Uterus (tissue), 4 donors: ENCODE results near the gene HRAS. TPM values are rescaled to one million over a fixed set of nuclear protein-coding genes. Genes with fewer than 3 reads are reported as not detected.

ENCODE experiments used
- DNase-seq, 2 donors: peaks; one replicate each; pipeline ENCODE4 v3.0.0-alpha.2; 2019 to 2020
- H3K27ac ChIP-seq, 2 donors: fragments of 200-600 bp; sonication (generic); 1 replicate in 1 of 2; 2 replicates in 1 of 2; pipeline ENCODE4 v1.5.1; 2016 to 2018
- H3K27me3 ChIP-seq, 2 donors: fragments of 200-600 bp; sonication (generic); one replicate each; pipeline ENCODE4 v1.5.1; 2018 to 2019; ENCODE audit warnings: control low read depth in 1 of 2
- H3K36me3 ChIP-seq, 2 donors: fragments of 200-600 bp; sonication (generic); one replicate each; pipeline ENCODE4 v1.5.1; 2019; ENCODE audit warnings: control low read depth in 1 of 2
- H3K4me1 ChIP-seq, 2 donors: fragments of 200-600 bp; sonication (generic); one replicate each; pipeline ENCODE4 v1.5.1; 2018 to 2019; ENCODE audit warnings: control low read depth in 1 of 2
- H3K4me3 ChIP-seq, 2 donors: fragments of 200-600 bp; sonication (generic); 1 replicate in 1 of 2; 2 replicates in 1 of 2; pipeline ENCODE4 v1.5.1; 2018 to 2019; ENCODE audit warnings: mild to moderate bottlenecking in 1 of 2
- H3K9me3 ChIP-seq, 2 donors: fragments of 200-600 bp; sonication (generic); one replicate each; pipeline ENCODE4 v1.5.1; 2019; ENCODE audit warnings: control low read depth in 1 of 2
- POLR2A ChIP-seq, 2 donors: fragments of 450-650 bp; IDR thresholded peaks; one replicate each; pipeline ENCODE4 v1.6.1; 2016; ENCODE audit warnings: antibody characterized with exemption in 2 of 2, mild to moderate bottlenecking in 1 of 2, moderate library complexity in 1 of 2
- intact Hi-C: fragments of 100-400 bp; cut with DNase I; formaldehyde crosslinking; loops from one replicate; pipeline ENCODE4 v1.15.1; 2023; ENCODE audit warnings: low total_unique reads
- total RNA-seq, 4 donors: library from RNA; depleted of rRNA in 3 of 4; stranded (reverse); fragments of >200 nt in 3 of 4; gene quantifications; one replicate each; pipeline versions ENCODE4 v1.1.0 to v1.2.4, GENCODE V29; 2014 to 2023
- TF ChIP-seq, protein P1 (sequence below), 4 experiments: fragments of 200-600 bp in 2 of 4; fragments of 450-650 bp in 2 of 4; sonication (generic) in 2 of 4; IDR thresholded peaks; one replicate each; pipeline ENCODE4 v1.5.1; 2016 to 2019; ENCODE audit warnings: antibody characterized with exemption in 4 of 4, mild to moderate bottlenecking in 2 of 4, moderate library complexity in 1 of 4
- donor health status: DM: yes; HTN: yes; CAD: no.

The HRAS gene
- total RNA-seq, 4 donors from 2014 or later, result 5.4 to 37.6 (median 23.8) TPM

DNA sequence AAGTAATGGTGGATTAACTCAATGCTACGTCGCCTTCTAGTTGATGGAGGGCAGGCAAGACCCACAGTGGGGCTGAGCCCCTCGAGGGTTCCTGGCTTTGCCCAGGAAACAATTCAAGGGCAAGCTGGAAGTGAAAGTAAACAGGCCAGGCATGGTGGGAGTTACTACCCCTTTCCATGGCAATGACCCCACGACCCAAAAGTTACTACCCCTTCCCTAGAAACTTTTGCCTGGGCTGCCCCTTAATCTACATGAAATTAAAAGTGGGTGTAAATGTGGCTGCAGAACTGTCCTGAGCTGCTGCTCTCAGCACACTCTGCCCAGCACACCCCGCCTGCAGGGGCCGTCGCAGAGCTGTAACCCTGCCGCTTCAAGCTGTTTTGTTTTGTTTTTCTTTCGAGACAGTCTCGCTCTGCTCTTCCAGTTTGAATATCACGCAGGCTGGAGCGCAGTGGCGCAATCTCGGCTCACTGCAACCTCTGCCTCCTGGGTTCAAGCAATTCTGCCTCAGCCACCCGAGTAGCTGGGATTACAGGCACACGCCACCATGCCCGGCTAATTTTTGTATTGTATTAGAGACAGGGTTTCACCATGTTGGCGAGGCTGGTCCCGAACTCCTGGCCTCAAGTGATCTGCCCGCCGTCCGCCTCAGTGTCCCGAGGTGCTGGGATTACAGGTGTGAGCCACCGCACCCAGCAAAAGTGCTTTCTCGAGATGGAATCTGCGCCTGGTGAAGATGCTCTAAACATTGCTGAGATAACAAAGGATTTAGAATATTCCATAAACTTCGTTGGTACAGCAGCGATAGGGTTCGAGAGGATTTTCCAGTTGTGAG lies 22.4 kb downstream of the HRAS start:
- Histone ChIP-seq H3K27me3 (no peaks in the 10 kb centered on the region), H3K36me3 (no peaks in the 10 kb centered on the region), H3K27ac (no peak overlapping the region), H3K4me3 (no peak overlapping the region), H3K9me3 (no peaks in the 10 kb centered on the region), H3K4me1 (no peaks in the 10 kb centered on the region)
- no peak for DNase-seq
- intact Hi-C loops, result no loop called here
- TF ChIP-seq, protein P1, sequence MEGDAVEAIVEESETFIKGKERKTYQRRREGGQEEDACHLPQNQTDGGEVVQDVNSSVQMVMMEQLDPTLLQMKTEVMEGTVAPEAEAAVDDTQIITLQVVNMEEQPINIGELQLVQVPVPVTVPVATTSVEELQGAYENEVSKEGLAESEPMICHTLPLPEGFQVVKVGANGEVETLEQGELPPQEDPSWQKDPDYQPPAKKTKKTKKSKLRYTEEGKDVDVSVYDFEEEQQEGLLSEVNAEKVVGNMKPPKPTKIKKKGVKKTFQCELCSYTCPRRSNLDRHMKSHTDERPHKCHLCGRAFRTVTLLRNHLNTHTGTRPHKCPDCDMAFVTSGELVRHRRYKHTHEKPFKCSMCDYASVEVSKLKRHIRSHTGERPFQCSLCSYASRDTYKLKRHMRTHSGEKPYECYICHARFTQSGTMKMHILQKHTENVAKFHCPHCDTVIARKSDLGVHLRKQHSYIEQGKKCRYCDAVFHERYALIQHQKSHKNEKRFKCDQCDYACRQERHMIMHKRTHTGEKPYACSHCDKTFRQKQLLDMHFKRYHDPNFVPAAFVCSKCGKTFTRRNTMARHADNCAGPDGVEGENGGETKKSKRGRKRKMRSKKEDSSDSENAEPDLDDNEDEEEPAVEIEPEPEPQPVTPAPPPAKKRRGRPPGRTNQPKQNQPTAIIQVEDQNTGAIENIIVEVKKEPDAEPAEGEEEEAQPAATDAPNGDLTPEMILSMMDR (IDR thresholded peaks at IDR 0.05), result no peak
- TF ChIP-seq POLR2A (IDR thresholded peaks at IDR 0.05), result no peak

DNA sequence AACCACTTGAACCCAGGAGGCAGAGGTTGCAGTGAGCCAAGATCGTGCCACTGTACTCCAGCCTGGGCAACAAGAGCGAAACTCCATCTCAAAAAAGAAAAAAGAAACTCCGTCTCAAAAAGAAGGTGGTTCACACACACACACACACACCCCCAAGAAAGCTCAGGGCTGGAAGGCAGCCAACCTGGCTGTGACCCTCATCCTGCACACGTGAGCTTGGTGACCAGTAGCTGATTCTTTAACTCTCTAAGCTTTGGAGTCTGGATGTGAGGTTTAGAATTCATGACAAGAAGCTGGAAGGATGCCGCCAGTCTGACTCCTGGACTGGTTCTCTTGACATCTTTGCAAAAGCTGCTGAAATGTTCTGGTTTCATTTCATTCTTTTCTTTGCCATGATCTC lies 26.4 kb downstream of the HRAS start:
- Histone ChIP-seq H3K36me3 (no peaks in the 10 kb centered on the region), H3K4me1 (peaks cover 0 to 5% of the 10 kb centered on the region in 2 donors), H3K4me3 (no peak overlapping the region), H3K27ac (no peak overlapping the region), H3K9me3 (no peaks in the 10 kb centered on the region), H3K27me3 (no peaks in the 10 kb centered on the region)
- intact Hi-C loops, result no loop called here
- TF ChIP-seq, protein P1 (IDR thresholded peaks at IDR 0.05), result no peak
- no peak for TF ChIP-seq POLR2A (IDR thresholded peaks at IDR 0.05)
- DNase-seq, result no peak

DNA sequence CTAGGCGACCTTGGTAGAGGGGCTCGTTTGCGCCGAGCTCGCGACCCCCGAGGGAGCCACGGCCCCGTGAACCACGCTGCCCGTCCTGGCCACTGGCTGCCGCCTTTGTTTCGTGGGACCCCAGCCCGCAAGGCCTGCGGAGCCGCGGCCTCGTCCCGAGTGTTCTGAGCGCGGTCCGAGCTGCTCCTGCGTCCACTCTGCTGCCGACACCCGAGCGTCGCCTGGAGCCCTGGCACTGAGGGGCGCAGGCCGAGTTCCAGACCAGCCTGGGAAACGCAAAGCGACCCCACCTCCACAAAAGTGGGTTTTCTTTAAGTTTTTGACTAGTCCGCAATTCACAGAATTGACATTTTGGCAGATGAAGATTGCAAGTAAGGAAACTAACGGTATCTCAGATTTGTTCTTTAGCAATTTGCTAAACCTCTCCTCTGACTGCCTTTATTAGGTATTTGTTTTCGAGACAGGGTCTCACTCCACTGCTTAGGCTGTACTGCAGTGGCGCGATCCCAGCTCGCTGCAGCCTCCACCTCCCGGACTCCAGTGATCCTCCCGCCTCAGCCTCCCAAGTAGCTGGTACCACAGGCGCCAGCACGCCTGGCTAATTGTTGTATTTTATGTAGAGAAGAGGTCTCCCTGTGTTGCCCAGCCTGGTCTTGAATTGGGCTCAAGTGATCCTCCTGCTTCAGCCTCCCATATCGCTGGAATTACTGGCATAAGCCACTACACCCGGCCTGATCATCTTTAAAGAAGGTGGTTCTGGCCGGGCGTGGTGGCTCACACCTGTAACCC lies 27.5 kb downstream of the HRAS start:
- Histone ChIP-seq H3K4me1 (peaks cover 0 to 13% of the 10 kb centered on the region in 2 donors), H3K4me3 (peak overlapping the region; percentile 23 to 95), H3K27me3 (no peaks in the 10 kb centered on the region), H3K9me3 (no peaks in the 10 kb centered on the region), H3K36me3 (no peaks in the 10 kb centered on the region), H3K27ac (peak overlapping the region in 1 of 2 donors; percentile 100)
- TF ChIP-seq, protein P1 (IDR thresholded peaks at IDR 0.05), result no peak
- TF ChIP-seq POLR2A (IDR thresholded peaks at IDR 0.05), result no peak
- intact Hi-C loops, result no loop called here
- DNase-seq, result peak in 1 of 2 donors; percentile 19

DNA sequence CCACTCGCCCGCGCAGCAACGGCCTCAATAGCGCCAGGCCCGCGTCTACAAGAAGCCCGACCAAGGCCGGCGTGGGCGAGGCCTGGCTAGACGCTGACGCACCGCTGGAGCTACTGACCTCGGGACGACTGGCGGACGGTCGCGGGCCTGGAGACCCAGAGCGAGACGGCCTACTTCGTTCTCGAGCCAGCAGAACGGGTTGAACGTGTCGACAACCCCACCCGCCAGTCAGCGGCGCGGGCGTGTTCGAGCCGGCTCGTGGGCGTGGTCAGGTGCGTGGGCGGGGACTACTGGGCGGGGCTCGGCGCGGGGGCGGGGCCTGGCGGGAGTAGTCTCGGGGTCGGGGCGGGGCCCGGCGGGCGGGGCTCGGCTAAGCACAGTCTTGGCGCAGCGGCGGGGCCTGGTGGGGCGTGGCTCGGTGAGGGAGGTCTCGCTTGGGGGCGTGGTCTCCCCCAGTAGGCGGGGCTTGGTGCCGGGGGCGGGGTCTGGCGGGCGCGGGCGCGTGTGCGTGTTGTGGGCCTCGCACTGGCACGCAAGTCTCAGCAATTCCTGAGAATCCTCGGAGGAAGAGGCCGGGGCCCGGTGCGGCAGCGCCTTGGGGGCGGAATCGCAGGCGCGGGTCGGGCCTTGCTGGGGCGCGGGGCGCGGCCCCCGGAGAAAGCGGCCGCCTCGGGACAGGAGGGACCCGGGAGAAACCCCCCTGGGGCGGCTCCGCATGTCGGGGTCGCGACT lies 28.2 kb downstream of the HRAS start, which contains the start of gene RNH1:
TSS of gene RNH1 (minus strand) at position 248 of the 732 bp plus-strand sequence. CDS start 5,080 bp downstream, outside the sequence.
- Histone ChIP-seq H3K27ac (peak within 1 kb of the TSS; percentile 97 to 100), H3K4me1 (peaks cover 0 to 19% of the 10 kb centered on the region in 2 donors), H3K4me3 (peak within 1 kb of the TSS; percentile 89 to 95), H3K27me3 (no peaks in the 10 kb centered on the region), H3K36me3 (no peaks in the 10 kb centered on the region), H3K9me3 (no peaks in the 10 kb centered on the region)
- DNase-seq, result peak; percentile 98 to 99
- TF ChIP-seq, protein P1 (IDR thresholded peaks at IDR 0.05), result peak in 2 of 4 experiments; percentile 5 to 16
- TF ChIP-seq POLR2A (IDR thresholded peaks at IDR 0.05), result peak in 1 of 2 donors; percentile 73
- intact Hi-C loops, result no loop called here
